WERI-Rb-1 (cell line): ENCODE results near the gene PRKAG2.

Source experiments
- DNase-seq: peaks from one replicate; pipeline ENCODE4 v3.0.0-alpha.2; 2020
- H3K27ac ChIP-seq: fragments of 250-450 bp; sonication (Bioruptor Pico); 2 replicates; pipeline ENCODE4 v1.5.1; 2020; ENCODE audit warnings: mild to moderate bottlenecking, moderate library complexity
- H3K27me3 ChIP-seq: fragments of 250-450 bp; sonication (Bioruptor Pico); 2 replicates; pipeline ENCODE4 v1.5.1; 2021; ENCODE audit warnings: mild to moderate bottlenecking, low read depth, moderate library complexity; ENCODE audit not compliant: insufficient read depth, severe bottlenecking
- H3K36me3 ChIP-seq: fragments of 250-450 bp; sonication (Bioruptor Pico); 2 replicates; pipeline ENCODE4 v1.5.1; 2020; ENCODE audit warnings: mild to moderate bottlenecking, moderate library complexity
- H3K4me3 ChIP-seq: 2 replicates; pipeline ENCODE4 v1.5.1; 2011; ENCODE audit warnings: low read depth, mild to moderate bottlenecking, control low read depth, low read length
- H3K9me3 ChIP-seq: fragments of 250-450 bp; sonication (Bioruptor Pico); 2 replicates; pipeline ENCODE4 v1.5.1; 2021; ENCODE audit warnings: mild to moderate bottlenecking, moderate library complexity; ENCODE audit not compliant: severe bottlenecking
- CTCF ChIP-seq: IDR thresholded peaks from 2 replicates; pipeline ENCODE4 v1.5.1; 2011; ENCODE audit warnings: low read depth, mild to moderate bottlenecking, control low read depth, inconsistent platforms, low read length

Gene PRKAG2

GRCh38 chr7:151871904-151872303 is 5.0 kb downstream of the PRKAG2 start:
- no peaks in the 10 kb centered on the region for H3K9me3 ChIP-seq
- no peak overlapping the region for H3K4me3 ChIP-seq
- no peak for DNase-seq
- H3K27me3 ChIP-seq = no peaks in the 10 kb centered on the region
- H3K36me3 ChIP-seq = no peaks in the 10 kb centered on the region
- H3K27ac ChIP-seq = no peak overlapping the region
- TF ChIP-seq CTCF = 0 out of 2 replicates have a peak, but pooled peaks have one; percentile 7

DNA sequence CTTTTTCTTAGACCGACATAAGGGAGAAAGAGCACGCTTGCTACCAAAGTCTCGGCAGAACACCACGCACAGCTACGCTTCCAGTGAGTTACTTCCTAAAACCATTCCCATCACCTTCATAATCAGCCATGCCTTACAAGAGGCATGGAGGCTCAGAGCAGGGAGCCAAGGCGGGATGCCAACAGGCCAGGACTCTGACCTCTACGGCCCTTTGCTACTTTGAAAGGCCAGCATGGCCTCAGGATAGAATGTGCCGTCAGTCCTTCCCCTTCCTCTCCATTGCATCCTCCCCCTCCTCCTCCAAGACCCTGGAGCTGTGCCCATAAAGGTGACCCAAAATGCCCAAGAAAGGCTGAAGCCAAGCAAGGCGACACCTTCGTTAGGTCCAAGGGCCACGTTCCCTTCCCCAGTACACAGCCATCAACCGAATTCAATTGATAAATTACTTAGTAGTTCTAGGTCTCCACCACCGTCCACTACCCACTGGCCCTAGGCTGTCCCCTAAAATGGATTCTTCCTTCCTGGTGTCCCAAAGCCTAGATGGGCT is 5.7 kb downstream of the PRKAG2 start:
- Histone ChIP-seq H3K4me3 (no peak overlapping the region), H3K27me3 (no peaks in the 10 kb centered on the region), H3K9me3 (no peaks in the 10 kb centered on the region), H3K36me3 (no peaks in the 10 kb centered on the region), H3K27ac (no peak overlapping the region)
- DNase-seq = no peak
- no peak for TF ChIP-seq CTCF

DNA sequence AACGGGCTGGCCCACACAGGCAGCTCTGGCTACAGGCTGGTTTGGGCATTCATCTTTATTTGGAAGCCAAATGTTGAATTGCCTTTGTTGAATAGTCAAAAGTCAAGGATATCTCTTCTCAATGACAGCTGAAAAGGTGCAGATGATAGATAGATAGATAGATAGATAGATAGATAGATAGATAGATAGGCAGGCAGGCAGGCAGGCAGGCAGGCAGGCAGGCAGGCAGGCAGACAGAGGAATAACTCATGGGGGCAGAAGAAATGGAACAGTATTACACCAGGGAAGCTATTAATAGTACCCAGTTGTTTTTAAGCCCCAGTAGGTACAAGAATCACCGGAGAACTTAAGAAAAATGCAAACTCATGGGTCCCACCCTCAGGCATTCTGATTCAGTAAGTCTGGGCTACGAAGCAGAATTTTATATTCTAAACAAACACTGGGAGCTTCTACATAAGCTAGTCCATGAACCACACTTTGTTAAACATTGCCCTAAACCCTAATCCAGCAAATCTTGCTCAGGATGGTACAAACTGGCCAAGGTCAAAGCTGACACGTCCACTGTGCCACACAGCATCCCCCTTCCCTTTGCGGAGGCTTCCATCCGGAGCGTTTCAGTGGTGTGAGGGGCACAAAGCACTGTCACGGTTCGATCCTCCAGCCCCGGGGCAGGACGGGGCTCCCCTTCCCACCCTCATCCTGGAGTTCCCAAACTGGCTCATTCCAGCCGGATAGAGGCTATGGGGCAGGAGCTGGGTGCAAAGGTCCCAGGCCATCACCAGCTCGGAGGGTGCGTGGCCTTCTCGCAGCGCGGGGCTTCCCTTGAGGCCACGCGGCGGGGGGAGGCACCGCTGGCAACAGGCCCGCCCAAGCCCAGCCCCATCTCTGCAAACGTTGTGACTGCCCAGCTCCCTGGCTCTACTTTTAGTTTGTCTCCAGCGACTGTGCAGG is 6.7 kb downstream of the PRKAG2 start:
- H3K27ac ChIP-seq = no peak overlapping the region
- TF ChIP-seq CTCF = no peak
- H3K27me3 ChIP-seq = no peaks in the 10 kb centered on the region
- no peaks in the 10 kb centered on the region for H3K9me3 ChIP-seq
- DNase-seq = no peak
- H3K4me3 ChIP-seq = no peak overlapping the region
- H3K36me3 ChIP-seq = no peaks in the 10 kb centered on the region

DNA sequence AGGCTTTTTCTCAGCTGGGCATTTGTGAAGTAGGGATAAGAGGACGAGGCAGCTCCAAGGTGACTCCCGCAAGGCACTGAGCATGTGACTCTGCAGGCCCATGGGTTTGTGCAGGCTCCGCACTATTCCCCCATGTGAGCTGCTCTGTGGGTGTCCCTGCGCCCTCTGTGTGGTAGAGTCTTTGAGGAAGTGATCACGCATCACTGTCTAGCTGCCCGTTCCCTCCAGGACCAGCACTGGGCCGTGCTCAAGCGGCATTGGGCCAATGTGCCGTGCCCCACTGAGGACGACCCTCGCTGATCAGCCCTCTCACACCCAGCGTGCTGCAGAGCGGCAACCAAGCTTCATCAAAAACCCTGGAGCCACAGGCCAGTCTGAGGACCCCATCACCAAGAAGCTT is 7.5 kb downstream of the PRKAG2 start:
- TF ChIP-seq CTCF = no peak
- DNase-seq = no peak
- no peaks in the 10 kb centered on the region for H3K27me3 ChIP-seq
- H3K27ac ChIP-seq = no peak overlapping the region
- no peaks in the 10 kb centered on the region for H3K36me3 ChIP-seq
- no peak overlapping the region for H3K4me3 ChIP-seq
- H3K9me3 ChIP-seq = no peaks in the 10 kb centered on the region

GRCh38 chr7:151869109-151869428 is 7.8 kb downstream of the PRKAG2 start:
- no peak for TF ChIP-seq CTCF
- H3K4me3 ChIP-seq = no peak overlapping the region
- DNase-seq = no peak
- no peaks in the 10 kb centered on the region for H3K9me3 ChIP-seq
- no peaks in the 10 kb centered on the region for H3K27me3 ChIP-seq
- H3K27ac ChIP-seq = no peak overlapping the region
- no peaks in the 10 kb centered on the region for H3K36me3 ChIP-seq
